G401 (cell line): ENCODE results near the gene MYOM3. TPM values are rescaled to one million over a fixed set of nuclear protein-coding genes. Genes with fewer than 3 reads are reported as not detected.

Source experiments
- DNase-seq: peaks from one replicate; pipeline ENCODE4 v3.0.0-alpha.2; 2015; ENCODE audit warnings: low spot score
- in situ Hi-C: cut with HindIII; loops from 2 replicates; pipeline ENCODE4 v1.10.0; 2016; ENCODE audit warnings: low sequenced_read_pairs, mixed read lengths
- total RNA-seq: library from RNA; depleted of rRNA; stranded (reverse); fragments of >200 nt; shearing (Covaris generic); gene quantifications from 2 replicates; pipeline ENCODE4 v1.2.3, GENCODE V29; 2014

MYOM3 gene
- total RNA-seq, 1 experiment from 2014 or later: 0.54 TPM

GRCh38 chr1:24118410-24119242 is 6.7 kb upstream of the MYOM3 start:
- in situ Hi-C loops: no loop called here
- DNase-seq: no peak

GRCh38 chr1:24117722-24118409 is 5.9 kb upstream of the MYOM3 start:
- in situ Hi-C loops: no loop called here
- DNase-seq: no peak

DNA sequence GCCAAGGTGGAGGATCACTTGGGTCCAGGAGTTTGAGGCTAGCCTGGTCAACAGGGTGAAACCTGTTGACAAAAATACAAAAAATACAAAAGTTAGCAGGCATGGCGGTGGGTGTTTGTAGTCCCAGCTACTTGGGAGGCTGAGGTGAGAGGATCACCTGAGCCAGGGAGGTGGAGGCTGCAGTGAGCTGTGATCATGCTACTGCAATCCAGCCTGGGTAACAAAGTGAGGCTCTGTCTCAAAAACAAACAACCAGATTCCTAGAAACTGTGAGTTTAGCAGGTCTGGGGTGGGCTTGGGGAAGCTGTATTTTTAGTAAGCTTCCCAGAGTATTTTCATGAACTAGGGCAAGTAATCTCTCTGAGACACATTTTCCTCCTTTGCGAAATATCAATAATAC is 5.2 kb upstream of the MYOM3 start:
- DNase-seq: no peak
- in situ Hi-C loops: no loop called here

DNA sequence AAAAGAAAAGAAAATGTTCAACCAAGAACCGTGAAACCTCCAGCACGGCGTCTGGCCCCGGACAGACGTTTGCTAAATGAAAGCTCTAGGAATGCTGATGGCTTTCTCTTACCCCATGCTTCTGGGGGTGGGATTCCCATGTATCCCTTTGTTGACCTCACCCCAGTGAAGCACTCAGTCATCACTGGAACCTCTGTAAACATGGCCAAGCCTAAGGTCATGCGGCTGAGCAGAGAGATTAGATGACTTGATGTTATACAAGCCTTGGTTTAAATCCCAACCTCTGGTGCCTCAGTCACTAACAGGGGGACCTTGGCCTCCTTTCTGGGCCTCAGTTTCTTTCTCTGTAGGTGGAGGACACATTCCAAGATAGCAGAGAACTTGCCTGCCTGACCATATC is 2.8 kb upstream of the MYOM3 start:
- in situ Hi-C loops: no loop called here
- DNase-seq: no peak

DNA sequence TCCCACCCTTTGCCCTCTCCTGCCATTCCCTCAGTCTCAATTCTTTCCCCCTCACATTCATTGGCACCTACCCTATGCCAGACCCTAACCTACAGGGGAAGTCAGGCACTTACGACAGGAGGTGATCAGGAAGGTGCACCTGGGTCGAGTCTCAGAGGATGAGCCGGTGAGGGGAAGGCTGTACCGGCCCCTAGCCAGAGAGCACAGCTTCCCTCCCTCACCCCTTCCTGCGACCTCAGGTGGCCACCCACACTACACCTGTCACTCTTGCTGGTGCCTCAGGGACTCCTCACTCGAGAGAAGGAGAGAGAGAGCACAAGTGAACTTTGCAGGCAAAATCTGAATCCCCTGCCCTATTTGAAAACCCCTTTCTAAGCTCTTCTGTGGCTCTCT is 1.7 kb upstream of the MYOM3 start:
- in situ Hi-C loops: no loop called here
- DNase-seq: no peak

- in situ Hi-C loops: no loop called here
These were observed 506 bp downstream of the MYOM3 start for GRCh38 chr1:24111262-24111995.

DNA sequence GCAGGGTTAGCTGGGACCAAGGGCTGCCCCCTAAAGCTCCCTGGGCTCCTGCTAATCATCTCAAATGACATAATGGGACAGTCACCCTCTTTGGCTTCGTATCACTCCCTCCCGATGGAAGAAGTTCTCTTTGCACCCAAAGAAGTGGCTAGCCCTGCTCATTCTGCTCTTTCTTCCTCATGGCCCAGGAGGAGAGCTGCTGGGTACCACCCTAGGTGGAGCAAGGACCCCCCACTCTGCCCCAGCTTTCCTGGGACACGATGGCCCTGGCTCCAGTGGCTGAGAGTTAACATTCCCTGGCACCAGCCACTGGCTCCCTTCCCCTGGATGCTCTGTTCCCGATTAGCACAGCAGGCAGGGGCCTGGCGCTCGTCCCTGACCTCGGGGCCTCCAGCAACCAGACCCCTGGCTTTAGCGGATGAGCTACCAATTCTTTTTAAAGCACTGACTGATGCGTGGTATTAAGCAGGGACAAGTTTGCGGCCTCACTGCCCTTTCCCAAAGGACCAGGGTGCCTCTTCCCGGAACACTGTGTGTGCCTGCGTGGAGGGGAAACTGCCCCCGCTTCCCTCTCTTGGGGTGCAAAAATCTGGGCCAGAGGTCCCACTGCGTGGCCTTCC is 1.2 kb downstream of the MYOM3 start:
- no peak for DNase-seq
- in situ Hi-C loops: no loop called here

More at GRCh38 chr1:24111262-24111995, 506 bp downstream of the MYOM3 start:
- DNase-seq: no peak

DNA sequence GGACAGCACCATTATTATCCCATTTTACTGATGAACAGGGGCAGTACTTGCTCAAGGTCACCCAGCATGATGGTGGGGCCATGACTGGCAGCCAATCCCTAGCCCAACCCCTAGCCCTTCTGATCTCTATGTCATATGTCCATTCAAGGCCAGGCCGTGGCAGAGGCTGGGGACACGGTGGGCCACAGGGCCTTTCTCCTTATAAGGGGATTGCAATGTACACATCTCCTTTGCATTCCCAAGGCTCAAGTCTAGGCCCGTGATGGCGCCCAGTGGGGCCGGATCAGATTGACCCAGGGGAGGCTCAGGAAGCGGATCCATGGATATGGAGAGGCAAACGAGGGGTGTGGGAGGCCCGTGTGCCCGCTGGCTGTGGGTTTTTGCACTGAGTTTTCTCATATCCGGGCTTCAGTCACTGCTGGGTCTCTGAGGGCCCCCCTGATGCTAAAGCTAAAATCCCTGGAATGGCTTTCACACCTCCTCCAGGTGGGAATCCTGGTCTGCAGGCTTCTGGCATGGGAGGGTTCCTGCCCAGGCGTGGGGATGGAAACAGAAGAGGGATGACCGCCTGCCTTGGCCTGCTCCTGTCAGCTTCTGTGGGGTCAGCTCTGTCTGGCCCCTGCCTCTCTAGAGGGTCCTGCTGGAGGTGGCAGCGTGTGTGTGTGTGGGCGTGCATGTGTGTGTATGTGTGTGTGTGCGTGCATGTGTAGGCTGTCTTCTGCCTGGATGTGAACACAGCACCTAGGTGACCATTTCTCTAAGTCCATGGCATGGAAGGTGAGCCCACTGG is 2.1 kb downstream of the MYOM3 start:
- no peak for DNase-seq
- in situ Hi-C loops: no loop called here

GRCh38 chr1:24109166-24109483 is 2.8 kb downstream of the MYOM3 start:
- in situ Hi-C loops: no loop called here
- DNase-seq: no peak

DNA sequence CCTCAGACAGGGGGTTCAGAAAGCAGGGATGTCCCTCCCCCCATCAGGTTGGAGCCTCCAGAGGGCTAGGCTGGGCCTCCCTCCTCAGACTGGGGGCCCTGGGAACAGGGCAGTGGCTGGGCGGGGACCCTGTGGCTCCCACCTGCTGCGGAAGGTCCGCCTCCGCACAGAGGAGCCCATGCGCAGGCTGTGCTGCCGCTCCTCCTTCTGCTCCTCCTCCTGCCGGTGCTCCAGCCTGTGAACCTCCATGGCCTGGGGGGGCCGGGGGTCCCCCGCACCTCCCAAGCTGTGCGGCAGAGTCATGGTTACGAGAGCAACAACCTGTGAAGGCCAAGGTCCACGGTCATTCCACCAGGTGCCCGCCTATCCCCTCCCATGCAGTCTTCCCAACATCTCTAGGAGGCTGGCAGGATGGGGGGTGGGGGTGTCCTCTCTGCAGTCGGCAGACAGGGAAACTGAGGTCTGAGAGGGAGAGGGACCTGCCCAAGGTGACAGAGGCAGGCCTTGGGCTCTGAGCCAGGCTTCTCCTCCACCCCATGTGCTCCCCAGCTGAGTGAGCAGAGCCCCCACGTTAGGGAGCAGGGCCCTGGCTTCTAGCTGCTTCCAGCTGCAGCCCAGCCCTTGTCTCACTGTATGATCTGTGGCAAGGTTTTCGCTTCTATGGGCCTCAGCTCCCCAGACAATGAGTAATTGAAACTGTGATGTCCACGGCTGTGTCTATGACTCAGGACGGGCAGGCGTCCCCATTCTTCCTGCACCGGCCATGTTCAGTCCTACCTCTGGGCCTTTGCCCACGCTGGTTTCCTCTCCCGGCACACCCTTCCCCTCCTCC is 3.4 kb downstream of the MYOM3 start:
- in situ Hi-C loops: no loop called here
- DNase-seq: no peak

DNA sequence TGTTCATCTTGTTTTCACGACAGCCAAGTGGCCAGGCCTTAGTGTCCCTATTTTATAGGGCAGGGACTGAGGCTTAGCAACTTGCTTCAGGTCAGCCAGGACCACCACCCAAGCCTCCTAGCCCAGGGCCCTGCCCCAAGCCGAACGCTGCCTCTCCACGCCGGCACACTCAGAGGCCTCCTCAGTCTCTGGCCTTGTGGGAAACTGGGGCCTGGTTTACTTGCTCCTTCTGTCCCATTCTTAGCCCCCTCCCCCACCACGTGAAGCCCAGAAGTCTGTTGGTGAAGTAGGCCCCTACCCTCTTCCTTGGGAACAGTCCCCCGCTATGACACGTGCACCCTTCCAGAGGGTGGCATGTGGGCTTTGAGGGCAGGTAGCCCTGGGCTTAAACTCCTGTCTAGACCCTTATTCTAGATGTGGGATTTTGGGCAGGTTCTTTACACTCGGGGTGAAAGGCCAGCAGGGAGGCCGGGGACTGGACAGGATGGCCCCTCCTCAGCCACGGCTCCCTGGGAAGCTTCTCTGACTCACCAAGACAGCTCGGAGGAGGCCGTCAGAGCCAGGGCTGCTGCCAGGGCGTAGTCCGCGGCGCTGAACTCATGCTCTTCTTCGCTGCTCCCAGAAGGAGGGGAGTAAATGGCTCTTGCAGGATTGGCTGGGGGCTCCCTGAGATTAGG is 4.3 kb downstream of the MYOM3 start:
- in situ Hi-C loops: no loop called here
- DNase-seq: no peak

DNA sequence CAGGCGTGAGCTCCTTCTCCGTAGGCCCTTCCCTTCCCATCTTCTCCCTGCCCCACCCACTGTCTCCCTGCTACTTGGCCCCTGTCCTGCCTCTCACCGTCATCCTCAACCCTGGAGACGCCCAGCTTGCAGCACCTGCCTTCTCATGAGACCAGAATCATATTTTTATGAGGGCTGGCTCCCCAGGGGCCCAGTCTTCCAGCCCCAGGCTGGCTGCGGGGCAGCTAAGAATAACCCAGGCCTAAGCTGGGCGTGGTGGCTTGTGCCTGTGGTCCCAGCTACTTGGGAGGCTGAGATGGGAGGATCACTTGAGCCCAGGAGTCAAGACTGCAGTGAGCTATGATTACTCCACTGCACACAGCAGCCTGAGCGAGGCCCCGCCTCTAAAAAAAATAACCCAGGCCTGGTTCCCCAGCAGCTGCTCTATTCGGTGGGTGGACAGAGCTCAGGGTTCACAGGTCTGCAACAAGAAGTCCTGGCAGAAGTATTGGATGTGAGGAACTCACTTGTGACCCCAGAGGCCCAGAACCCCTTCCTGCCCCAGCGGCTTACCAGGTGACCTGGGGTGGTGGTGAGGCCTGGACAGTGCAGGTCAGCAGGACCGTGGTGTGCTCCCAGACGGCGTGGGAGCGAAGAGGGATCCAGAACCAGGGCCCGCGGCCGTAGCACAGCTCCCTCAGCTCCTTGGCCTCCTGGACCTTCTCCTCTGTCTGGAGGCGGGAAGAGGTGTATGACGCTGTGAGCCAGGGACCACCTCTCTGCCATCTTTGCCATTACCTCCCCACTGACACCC is 6.4 kb downstream of the MYOM3 start:
- DNase-seq: no peak
- in situ Hi-C loops: no loop called here

- in situ Hi-C loops: no loop called here
- DNase-seq: no peak
These were observed 7.1 kb downstream of the MYOM3 start for GRCh38 chr1:24104854-24105253.

DNA sequence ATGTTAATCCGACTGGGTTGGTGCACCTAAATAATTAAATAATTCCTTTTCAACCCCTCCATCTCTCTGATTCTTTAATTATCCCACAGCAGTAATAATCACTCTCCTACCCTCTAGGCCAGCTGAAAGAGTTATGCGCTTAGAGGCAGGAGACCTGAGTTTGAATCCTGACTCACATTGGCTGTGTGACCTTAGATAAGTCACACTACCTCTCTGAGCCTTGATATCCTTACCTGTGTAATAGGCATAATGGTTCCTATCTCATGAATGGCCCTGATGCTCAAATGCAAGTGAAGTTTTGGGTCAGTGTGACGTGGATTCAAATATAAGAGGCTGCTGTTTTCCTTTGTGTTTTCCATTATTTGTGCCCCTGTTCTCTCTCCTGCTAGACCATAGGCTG is 8.1 kb downstream of the MYOM3 start:
- in situ Hi-C loops: no loop called here
- DNase-seq: no peak

DNA sequence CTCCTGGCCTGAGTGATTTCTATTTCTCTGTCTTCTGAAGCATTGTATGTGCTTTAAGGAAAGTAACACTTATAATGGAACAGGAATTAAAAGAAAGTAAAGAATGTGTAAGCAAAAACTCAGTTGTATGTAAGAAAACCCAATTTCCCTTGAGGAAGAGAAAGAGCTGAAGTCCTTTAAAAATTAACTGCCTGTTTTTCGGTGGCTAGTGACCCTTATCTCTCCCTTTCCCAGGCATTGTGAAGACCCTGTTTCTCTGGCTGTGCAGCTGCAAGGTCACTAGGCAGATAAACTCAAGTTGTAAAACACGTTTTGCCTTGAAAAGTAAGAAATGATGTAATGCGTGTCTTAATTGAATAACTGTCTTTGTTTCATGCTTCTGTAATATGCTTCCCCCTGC is 8.5 kb downstream of the MYOM3 start:
- in situ Hi-C loops: no loop called here
- no peak for DNase-seq

GRCh38 chr1:24102961-24103360 is 9.0 kb downstream of the MYOM3 start:
- in situ Hi-C loops: no loop called here
- DNase-seq: no peak
